GM18520 (cell line): ENCODE data around the gene PCDH1.

ENCODE experiments used
- ATAC-seq: cut with Tn5 transposase; IDR thresholded peaks from one replicate; pipeline ENCODE4 v1.9.1; 2021; ENCODE audit not compliant: unreplicated experiment

The PCDH1 gene

DNA sequence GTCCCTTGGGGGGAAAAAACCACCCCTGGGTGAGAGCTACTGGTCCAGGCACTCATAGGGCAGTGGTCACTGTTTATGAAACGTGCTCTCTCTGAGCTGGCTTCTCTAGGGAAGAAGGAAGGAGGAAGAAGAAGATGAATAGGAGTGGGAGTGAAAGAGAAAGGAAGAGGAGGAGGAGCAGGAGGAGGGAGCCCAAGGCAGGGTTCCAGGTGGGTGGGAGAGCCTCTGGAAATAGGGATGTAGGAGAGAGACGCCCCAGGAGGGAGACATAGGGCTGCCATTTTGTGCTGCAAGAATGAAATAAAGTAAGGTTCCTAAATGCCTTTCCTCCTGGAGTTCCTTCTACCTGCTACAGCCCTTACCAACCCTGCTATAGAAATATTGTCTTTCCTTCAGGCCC, 65.7 kb downstream of the PCDH1 start:
- no peak for ATAC-seq

DNA sequence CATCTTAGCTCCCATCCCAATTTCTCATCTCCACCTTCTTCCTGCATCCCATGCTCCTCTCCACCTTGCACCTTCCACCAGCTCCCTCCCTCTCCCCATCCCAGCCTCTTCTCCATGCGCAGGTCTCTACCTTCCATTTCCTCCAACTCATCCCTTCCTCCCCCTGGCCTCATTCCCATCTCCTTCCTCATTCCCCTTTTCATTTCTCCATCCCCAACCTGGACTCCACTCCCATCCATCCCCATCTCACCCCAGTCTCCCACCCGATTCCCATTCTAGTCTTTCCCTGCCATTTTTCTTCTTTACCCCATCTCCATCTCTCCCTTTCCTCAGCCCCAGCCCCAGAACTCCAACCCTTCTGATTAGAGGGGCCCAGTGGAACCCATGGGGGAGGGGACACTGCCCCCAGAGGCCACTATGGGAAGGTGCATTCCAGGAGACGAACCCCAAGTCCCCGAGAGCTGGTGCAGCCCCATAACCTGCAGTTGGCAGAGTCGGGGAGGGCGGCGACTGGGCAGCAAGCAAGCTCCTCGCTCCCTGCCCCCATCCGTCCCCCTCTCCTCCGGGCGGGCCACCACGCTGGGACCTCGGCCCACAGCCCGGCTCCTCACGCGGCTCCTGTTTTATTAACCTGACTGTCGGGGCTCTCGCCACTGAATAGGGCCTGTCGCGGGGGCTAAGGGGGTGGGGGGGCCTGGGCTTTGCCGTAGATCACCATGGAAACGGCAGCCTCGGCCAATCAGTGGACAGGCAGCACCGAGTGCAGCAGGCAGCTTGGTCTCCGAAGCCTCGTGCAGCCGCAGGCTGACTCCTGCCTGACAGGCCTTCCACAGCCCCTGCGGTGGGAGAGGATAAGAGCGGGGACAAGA, 66.7 kb downstream of the PCDH1 start:
- no peak for ATAC-seq

DNA sequence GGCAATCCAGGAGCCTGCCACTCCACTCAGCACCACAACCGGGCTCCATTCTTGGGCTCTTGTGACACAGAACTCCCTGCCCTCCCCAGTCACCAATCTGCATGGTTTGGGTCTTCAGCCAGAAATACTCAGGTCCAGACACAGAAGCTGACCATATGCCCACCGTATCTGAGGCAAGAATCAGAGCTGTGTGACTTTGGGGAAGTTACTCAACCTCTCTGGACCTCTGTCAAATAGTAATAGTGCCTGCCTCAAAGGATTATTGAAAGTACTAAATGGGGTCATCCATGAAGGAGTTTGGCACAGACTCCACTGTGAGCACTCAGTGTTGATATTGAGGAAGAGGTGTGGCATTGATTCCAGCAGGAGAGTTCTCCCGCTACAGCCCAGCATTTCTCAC, 67.5 kb downstream of the PCDH1 start:
- no peak for ATAC-seq

- no peak for ATAC-seq
These were observed 68.7 kb downstream of the PCDH1 start for GRCh38 chr5:141809380-141810096.

DNA sequence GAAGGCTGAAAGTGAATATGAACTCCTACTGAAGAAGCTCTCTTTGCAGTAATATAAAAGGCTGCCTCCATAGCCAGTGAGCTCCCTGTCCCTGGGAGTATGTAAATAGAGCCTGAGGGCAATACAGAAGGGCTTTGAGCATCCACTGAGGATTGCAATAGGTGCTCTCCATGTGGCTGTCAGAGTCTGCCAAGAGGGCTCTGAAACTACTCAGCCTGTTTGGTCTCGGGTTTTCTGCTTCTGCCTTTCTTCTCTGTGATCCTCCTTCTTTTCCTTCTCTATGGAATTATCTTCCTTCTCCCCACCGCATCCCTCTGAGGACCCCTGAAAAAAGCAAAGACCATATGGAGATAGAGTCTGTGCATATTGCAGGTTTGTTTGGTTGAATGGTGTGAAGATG, 69.4 kb downstream of the PCDH1 start:
- no peak for ATAC-seq

- no peak for ATAC-seq
These were observed 70.5 kb downstream of the PCDH1 start for GRCh38 chr5:141807732-141808131.

DNA sequence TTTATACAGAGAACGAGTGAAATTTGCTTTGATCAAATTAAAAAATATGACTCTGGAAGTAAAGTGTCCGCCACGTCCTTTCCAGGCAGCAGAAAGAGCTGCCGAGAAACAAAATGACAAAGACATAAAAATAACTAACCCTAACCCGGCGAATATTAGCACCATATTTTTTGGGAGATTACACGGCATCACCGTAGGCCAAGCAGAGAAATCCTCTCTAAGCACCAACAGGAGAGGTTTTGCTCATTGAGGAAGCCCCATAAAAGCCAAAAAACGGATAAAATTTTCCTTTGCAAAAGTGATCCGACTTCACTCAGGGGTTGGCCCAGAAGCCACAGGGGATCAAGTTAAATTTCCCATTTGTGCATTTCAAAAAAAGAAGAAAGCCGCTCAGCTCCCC, 70.9 kb downstream of the PCDH1 start:
- ATAC-seq = no peak

- no peak for ATAC-seq
These were observed 71.6 kb downstream of the PCDH1 start for GRCh38 chr5:141806626-141807025.

GRCh38 chr5:141805874-141806595, 72.2 kb downstream of the PCDH1 start:
- no peak for ATAC-seq

DNA sequence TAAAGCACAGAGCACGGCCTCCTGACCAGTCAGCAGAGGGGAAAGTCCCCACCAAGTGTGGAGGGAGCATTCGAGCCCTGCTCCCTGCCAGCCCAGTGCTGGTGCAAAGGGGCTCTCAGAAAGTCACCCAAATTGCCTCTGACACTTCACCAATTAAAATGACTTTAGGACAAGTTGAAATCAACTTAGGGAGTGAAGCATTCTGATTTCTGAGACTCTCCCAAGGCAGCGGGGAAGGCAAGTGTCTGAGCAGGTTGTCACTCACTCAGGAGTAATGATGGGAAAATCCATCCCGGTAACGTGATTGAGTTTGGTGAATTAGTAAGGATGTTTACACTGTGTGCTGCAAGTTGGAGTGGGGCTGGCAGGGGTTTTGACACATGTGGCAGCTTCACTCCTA, 73.7 kb downstream of the PCDH1 start:
- no peak for ATAC-seq
